Breast epithelium (tissue), 4 donors: ENCODE measurements around the gene METTL1. TPM values are rescaled to one million over a fixed set of nuclear protein-coding genes. Genes with fewer than 3 reads are reported as not detected.

Source experiments
- DNase-seq, 2 donors: peaks; one replicate each; pipeline ENCODE4 v3.0.0-alpha.2; 2019; ENCODE audit warnings: low spot score in 2 of 2
- H3K27ac ChIP-seq, 2 donors: fragments of 200-600 bp; sonication (generic) in 1 of 2; one replicate each; pipeline ENCODE4 v1.5.1; 2016 to 2019; ENCODE audit warnings: mild to moderate bottlenecking in 1 of 2
- H3K27me3 ChIP-seq, 2 donors: fragments of 200-600 bp; sonication (generic) in 1 of 2; one replicate each; pipeline versions ENCODE4 v1.5.1 to v1.6.0; 2017 to 2019; ENCODE audit warnings: control low read depth in 1 of 2, mild to moderate bottlenecking in 1 of 2
- H3K36me3 ChIP-seq: fragments of 200-600 bp; one replicate; pipeline ENCODE4 v1.5.1; 2019
- H3K4me1 ChIP-seq, 2 donors: fragments of 200-600 bp; sonication (generic); one replicate each; pipeline ENCODE4 v1.5.1; 2016 to 2019; ENCODE audit warnings: control low read depth in 1 of 2
- H3K4me3 ChIP-seq, 3 donors: fragments of 200-600 bp; sonication (generic); 1 replicate in 2 of 3; 2 replicates in 1 of 3; pipeline ENCODE4 v1.5.1; 2016 to 2019; ENCODE audit warnings: mild to moderate bottlenecking in 3 of 3, moderate library complexity in 2 of 3
- H3K9me3 ChIP-seq, 2 donors: fragments of 200-600 bp; sonication (generic) in 1 of 2; one replicate each; pipeline ENCODE4 v1.5.1; 2016 to 2019; ENCODE audit warnings: control low read depth in 1 of 2
- POLR2A ChIP-seq: fragments of 450-650 bp; IDR thresholded peaks from one replicate; pipeline ENCODE4 v1.6.1; 2016; ENCODE audit warnings: antibody characterized with exemption, mild to moderate bottlenecking, moderate library complexity
- POLR2AphosphoS5 ChIP-seq, 3 donors: sonication (generic); formaldehyde crosslinking; IDR thresholded peaks; one replicate each; pipeline ENCODE4 v1.6.1; 2017; ENCODE audit warnings: antibody characterized with exemption in 3 of 3
- intact Hi-C: fragments of 100-400 bp; cut with DNase I; formaldehyde crosslinking; loops from one replicate; pipeline ENCODE4 v1.15.1; 2023; ENCODE audit warnings: low total_unique reads
- total RNA-seq, 3 donors: library from RNA; depleted of rRNA; stranded (reverse); fragments of >200 nt; gene quantifications; one replicate each; pipeline ENCODE4 v1.1.0, GENCODE V29; 2016
- TF ChIP-seq, protein P1 (sequence below), 3 donors: fragments of 450-650 bp; IDR thresholded peaks; one replicate each; pipeline ENCODE4 v1.5.1; 2016 to 2017; ENCODE audit warnings: antibody characterized with exemption in 3 of 3, mild to moderate bottlenecking in 3 of 3, moderate library complexity in 3 of 3

METTL1 gene
- total RNA-seq, 3 donors from 2014 or later = 4.8 to 12.6 (median 8.2) TPM

DNA sequence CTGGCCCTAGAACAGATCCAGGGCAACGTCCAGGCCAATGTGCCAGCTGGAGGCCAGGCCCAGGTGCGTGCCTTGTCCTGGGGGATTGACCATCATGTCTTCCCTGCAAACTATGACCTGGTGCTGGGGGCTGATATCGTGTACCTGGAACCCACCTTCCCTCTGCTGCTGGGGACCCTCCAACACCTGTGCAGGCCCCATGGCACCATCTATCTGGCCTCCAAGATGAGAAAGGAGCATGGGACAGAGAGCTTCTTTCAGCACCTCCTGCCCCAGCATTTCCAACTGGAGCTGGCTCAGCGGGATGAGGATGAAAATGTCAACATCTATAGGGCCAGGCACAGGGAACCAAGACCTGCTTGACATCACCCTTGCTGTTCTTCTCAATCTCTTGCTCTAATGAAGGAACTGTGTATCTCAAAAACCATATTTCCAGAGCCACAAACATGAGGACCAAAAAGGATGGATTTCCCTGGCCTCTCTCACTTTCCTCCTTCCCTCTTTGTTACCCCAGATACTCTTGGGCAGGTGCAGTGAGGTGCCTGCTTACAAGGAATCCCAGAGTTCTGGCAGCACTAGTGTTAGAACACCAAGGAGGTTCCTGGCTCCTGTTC lies 8.5 kb upstream of the METTL1 start:
- Histone ChIP-seq H3K4me1 (no peaks in the 10 kb centered on the region), H3K27ac (peak overlapping the region in 1 of 2 donors; percentile 19), H3K36me3 (no peaks in the 10 kb centered on the region), H3K4me3 (no peak overlapping the region), H3K27me3 (no peaks in the 10 kb centered on the region), H3K9me3 (no peaks in the 10 kb centered on the region)
- intact Hi-C loops = loop anchor here (5.0 kb wide), 1 partner anchor 42 kb away; no protein-coding TSS in a partner anchor
- DNase-seq = no peak
- TF ChIP-seq POLR2AphosphoS5 (IDR thresholded peaks at IDR 0.05) (no peak), POLR2A (no peak)
- TF ChIP-seq, protein P1, sequence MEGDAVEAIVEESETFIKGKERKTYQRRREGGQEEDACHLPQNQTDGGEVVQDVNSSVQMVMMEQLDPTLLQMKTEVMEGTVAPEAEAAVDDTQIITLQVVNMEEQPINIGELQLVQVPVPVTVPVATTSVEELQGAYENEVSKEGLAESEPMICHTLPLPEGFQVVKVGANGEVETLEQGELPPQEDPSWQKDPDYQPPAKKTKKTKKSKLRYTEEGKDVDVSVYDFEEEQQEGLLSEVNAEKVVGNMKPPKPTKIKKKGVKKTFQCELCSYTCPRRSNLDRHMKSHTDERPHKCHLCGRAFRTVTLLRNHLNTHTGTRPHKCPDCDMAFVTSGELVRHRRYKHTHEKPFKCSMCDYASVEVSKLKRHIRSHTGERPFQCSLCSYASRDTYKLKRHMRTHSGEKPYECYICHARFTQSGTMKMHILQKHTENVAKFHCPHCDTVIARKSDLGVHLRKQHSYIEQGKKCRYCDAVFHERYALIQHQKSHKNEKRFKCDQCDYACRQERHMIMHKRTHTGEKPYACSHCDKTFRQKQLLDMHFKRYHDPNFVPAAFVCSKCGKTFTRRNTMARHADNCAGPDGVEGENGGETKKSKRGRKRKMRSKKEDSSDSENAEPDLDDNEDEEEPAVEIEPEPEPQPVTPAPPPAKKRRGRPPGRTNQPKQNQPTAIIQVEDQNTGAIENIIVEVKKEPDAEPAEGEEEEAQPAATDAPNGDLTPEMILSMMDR (IDR thresholded peaks at IDR 0.05) = no peak

DNA sequence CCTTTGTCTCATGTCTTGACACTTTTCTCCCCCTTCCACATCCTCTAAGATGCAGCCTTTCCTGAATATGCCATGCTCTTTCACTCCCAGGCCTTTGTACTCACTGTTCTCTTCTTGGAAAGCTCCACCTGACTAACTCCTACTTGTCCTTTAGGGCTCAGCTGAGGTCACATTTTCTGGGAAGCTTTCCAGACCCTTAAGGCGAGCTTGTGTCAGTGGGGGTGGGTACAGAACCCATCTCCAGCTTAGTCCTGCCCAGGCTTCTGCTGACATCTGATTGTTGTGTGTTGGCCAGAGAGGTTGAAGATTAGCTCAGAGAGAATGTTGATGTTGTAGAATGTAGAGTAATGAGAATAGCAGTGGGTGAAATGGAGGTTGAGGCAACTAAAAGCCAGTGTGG lies 7.8 kb upstream of the METTL1 start:
- no peaks in the 10 kb centered on the region for H3K4me1 ChIP-seq
- H3K4me3 ChIP-seq = no peak overlapping the region
- H3K36me3 ChIP-seq = no peaks in the 10 kb centered on the region
- no peak for DNase-seq
- TF ChIP-seq POLR2AphosphoS5 (IDR thresholded peaks at IDR 0.05) (no peak), POLR2A (no peak)
- TF ChIP-seq, protein P1 (IDR thresholded peaks at IDR 0.05) = no peak
- peak overlapping the region in 1 of 2 donors; percentile 19 for H3K27ac ChIP-seq
- H3K9me3 ChIP-seq = no peaks in the 10 kb centered on the region
- intact Hi-C loops = loop anchor here (5.0 kb wide), 1 partner anchor 43 kb away; no protein-coding TSS in a partner anchor
- H3K27me3 ChIP-seq = no peaks in the 10 kb centered on the region

DNA sequence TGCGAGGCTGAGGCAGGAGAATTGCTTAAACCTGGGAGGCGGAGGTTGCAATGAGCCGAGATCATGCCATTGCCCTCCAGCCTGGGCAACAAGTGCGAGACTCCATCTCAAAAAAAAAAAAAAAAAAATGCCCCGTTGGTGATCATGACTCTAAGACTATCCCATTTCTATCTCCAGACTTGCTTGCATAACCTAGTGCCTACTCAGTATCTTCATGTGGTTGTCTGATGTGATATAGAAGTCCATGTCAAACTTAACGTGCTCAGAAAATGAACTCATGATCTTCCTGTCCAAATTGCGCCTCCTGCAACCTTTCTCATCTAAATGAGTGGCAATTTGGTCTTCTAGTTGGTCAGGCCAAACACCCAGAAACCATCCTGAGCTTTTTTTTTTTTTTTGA lies 6.0 kb upstream of the METTL1 start:
- Histone ChIP-seq H3K4me1 (no peaks in the 10 kb centered on the region), H3K4me3 (no peak overlapping the region), H3K9me3 (no peaks in the 10 kb centered on the region), H3K27ac (no peak overlapping the region), H3K36me3 (no peaks in the 10 kb centered on the region), H3K27me3 (no peaks in the 10 kb centered on the region)
- TF ChIP-seq, protein P1 (IDR thresholded peaks at IDR 0.05) = no peak
- no peak for TF ChIP-seq POLR2AphosphoS5 (IDR thresholded peaks at IDR 0.05)
- intact Hi-C loops = no loop called here
- no peak for DNase-seq

DNA sequence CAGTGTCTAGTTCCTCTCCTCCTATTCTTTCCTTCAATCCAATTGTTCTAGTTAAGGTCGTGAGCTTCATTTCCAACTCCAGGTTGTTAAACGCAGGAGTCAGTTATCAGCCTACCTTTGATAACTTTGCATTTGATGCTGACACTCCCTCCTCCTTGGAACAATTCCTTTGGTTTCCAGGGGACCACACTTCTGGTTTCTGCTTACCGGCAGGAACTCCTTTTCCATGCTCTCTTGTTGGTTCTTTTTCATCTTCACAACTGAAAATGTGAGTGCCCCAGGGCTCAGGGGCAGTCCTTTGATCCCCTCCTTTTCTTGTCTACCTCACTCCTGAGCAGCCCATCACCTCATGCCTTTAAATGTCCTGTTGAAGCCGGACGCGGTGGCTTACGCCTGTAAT lies 5.5 kb upstream of the METTL1 start:
- H3K4me1 ChIP-seq = no peaks in the 10 kb centered on the region
- intact Hi-C loops = no loop called here
- TF ChIP-seq POLR2A (no peak), POLR2AphosphoS5 (IDR thresholded peaks at IDR 0.05) (no peak)
- TF ChIP-seq, protein P1 (IDR thresholded peaks at IDR 0.05) = no peak
- no peak overlapping the region for H3K4me3 ChIP-seq
- DNase-seq = no peak
- no peaks in the 10 kb centered on the region for H3K36me3 ChIP-seq
- no peak overlapping the region for H3K27ac ChIP-seq
- no peaks in the 10 kb centered on the region for H3K27me3 ChIP-seq
- H3K9me3 ChIP-seq = no peaks in the 10 kb centered on the region

GRCh38 chr12:57776247-57776587 lies 4.3 kb upstream of the METTL1 start:
- TF ChIP-seq POLR2AphosphoS5 (IDR thresholded peaks at IDR 0.05) (no peak), POLR2A (no peak)
- TF ChIP-seq, protein P1 (IDR thresholded peaks at IDR 0.05) = no peak
- no peaks in the 10 kb centered on the region for H3K36me3 ChIP-seq

More at GRCh38 chr12:57776247-57776587, 4.3 kb upstream of the METTL1 start:
- no peaks in the 10 kb centered on the region for H3K27me3 ChIP-seq
- DNase-seq = no peak
- intact Hi-C loops = no loop called here
- H3K4me3 ChIP-seq = no peak overlapping the region
- H3K9me3 ChIP-seq = no peaks in the 10 kb centered on the region
- peaks cover 0 to 3% of the 10 kb centered on the region in 2 donors for H3K4me1 ChIP-seq
- no peak overlapping the region for H3K27ac ChIP-seq
